Smooth muscle cell of trachea (primary cell): Measurements from ENCODE around the gene EGLN3. TPM values are rescaled to one million over a fixed set of nuclear protein-coding genes. Genes with fewer than 3 reads are reported as not detected.

Source experiments
- total RNA-seq: library from RNA; depleted of rRNA; stranded (reverse); fragments of >200 nt; gene quantifications from 2 replicates; pipeline ENCODE4 v1.2.1, GENCODE V29; 2014

The EGLN3 gene
- total RNA-seq: 0.29 and 0.83 TPM in 2 replicates

DNA sequence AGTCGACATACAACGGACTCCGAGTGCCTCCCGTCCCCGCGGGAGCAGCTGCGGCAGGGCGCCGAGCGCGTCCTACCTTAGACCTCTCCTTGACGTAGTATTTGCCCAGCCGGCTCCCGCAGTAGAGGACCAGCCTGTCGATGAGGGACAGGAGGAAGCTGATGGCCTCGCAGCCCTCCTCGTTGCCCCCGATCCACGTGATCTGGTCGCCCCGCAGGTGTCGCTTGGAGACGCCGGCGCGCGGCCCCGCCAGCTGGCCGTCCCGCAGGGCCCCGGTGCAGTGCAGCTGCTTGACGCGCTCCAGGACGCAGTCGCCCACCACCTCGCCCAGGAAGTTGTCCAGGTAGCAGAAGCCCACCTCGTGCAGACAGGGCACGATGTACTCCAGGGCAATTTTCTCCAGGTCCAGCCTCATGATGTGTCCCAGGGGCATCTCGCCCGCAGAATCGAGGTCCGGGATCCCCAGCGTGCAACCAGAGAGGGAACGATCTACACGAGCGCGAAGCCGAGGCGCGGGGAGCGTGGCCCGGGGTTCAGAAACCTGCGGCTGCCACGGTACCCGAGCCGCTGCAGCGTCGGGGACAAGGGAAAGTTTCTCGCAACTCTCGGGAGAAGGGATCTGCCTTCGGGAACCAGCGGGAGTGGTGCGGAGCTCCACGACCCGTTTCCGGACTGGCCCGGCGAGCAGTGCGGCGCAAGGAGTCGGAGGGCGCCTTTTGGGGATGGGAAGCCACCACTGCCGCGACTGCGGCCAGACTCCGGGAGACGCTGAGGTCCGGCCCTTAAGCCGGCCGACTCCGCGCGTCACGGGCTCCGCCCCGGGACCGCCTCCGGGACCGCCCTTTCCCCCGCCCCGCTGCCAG, at the start of gene EGLN3:
EGLN3 (minus strand) TSS at position 755 of the 863 bp plus-strand sequence; CDS start at position 433, 322 bp downstream.

